ENCODE results near the gene PACS1.
A peak's percentile ranks its signal among the peaks of the same experiment; 100 is the strongest.
"Not testable (repeated sequence)": the region's sequence is repeated elsewhere in the genome, so short reads cannot be mapped to it uniquely, and the experiment has no call there.

PACS1 gene

GRCh38 chr11:66077927-66078326 is 7.9 kb downstream of the PACS1 start:
- TF ChIP-seq CTCF (conservative IDR thresholded peaks at IDR 0.05) (no peak), ZFX (IDR thresholded peaks at IDR 0.05) (no peak)
- no peak overlapping the region for H3K27ac ChIP-seq

GRCh38 chr11:66078949-66079348 is 8.9 kb downstream of the PACS1 start:
- not testable (repeated sequence) for H3K27ac ChIP-seq

GRCh38 chr11:66080055-66080817 is 10.2 kb downstream of the PACS1 start:
- TF ChIP-seq ZFX (IDR thresholded peaks at IDR 0.05), result no peak
- TF ChIP-seq CTCF (conservative IDR thresholded peaks at IDR 0.05), result no peak
- H3K27ac ChIP-seq, result peak overlapping the region; percentile 64

GRCh38 chr11:66081505-66081904 is 11.4 kb downstream of the PACS1 start:
- H3K27ac ChIP-seq, result peak overlapping the region; percentile 64; the same call in 1 of the 2 replicates
- TF ChIP-seq ZFX (IDR thresholded peaks at IDR 0.05) (no peak), CTCF (conservative IDR thresholded peaks at IDR 0.05) (no peak)

- H3K27ac ChIP-seq, result no peak overlapping the region
- TF ChIP-seq ZFX (IDR thresholded peaks at IDR 0.05), result no peak
- no peak for TF ChIP-seq CTCF (conservative IDR thresholded peaks at IDR 0.05)
Measured at GRCh38 chr11:66082946-66083698, 13.1 kb downstream of the PACS1 start.

- no peak for TF ChIP-seq ZFX (IDR thresholded peaks at IDR 0.05)
- no peak for TF ChIP-seq CTCF (conservative IDR thresholded peaks at IDR 0.05)
Measured at GRCh38 chr11:66083767-66084166, 13.7 kb downstream of the PACS1 start.

GRCh38 chr11:66084821-66085475 is 14.9 kb downstream of the PACS1 start:
- TF ChIP-seq ZFX (IDR thresholded peaks at IDR 0.05) (no peak), CTCF (conservative IDR thresholded peaks at IDR 0.05) (no peak)
- no peak overlapping the region for H3K27ac ChIP-seq

More at GRCh38 chr11:66083767-66084166, 13.7 kb downstream of the PACS1 start:
- H3K27ac ChIP-seq, result peak overlapping the region; percentile 36; the same call in 1 of the 2 replicates
